SU-DHL-6 (cell line): Measurements from ENCODE around the gene APOL4.
"Not testable (repeated sequence)": the region's sequence is repeated elsewhere in the genome, so short reads cannot be mapped to it uniquely, and the experiment has no call there.

Source experiments
- EZH2phosphoT487 ChIP-seq: fragments of 200-600 bp; sonication (generic), shearing (Covaris generic); conservative IDR thresholded peaks from 2 replicates; pipeline ENCODE4 v1.6.1; 2018; ENCODE audit warnings: mild to moderate bottlenecking, antibody characterized with exemption, low read length, moderate library complexity, mixed read lengths
- TF ChIP-seq, protein P1 (sequence below): fragments of 200-600 bp; sonication (generic); IDR thresholded peaks from one replicate; pipeline ENCODE4 v1.5.1; 2017; ENCODE audit warnings: antibody characterized with exemption, mild to moderate bottlenecking, low read length, moderate library complexity; ENCODE audit not compliant: insufficient read depth, poor library complexity, severe bottlenecking

GRCh38 chr22:36187862-36188261 is 13.7 kb downstream of the APOL4 start:
- TF ChIP-seq, protein P1, sequence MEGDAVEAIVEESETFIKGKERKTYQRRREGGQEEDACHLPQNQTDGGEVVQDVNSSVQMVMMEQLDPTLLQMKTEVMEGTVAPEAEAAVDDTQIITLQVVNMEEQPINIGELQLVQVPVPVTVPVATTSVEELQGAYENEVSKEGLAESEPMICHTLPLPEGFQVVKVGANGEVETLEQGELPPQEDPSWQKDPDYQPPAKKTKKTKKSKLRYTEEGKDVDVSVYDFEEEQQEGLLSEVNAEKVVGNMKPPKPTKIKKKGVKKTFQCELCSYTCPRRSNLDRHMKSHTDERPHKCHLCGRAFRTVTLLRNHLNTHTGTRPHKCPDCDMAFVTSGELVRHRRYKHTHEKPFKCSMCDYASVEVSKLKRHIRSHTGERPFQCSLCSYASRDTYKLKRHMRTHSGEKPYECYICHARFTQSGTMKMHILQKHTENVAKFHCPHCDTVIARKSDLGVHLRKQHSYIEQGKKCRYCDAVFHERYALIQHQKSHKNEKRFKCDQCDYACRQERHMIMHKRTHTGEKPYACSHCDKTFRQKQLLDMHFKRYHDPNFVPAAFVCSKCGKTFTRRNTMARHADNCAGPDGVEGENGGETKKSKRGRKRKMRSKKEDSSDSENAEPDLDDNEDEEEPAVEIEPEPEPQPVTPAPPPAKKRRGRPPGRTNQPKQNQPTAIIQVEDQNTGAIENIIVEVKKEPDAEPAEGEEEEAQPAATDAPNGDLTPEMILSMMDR, result not testable (repeated sequence)
- not testable (repeated sequence) for TF ChIP-seq EZH2phosphoT487
